ENCODE measurements around the gene BCKDHA.

DNA sequence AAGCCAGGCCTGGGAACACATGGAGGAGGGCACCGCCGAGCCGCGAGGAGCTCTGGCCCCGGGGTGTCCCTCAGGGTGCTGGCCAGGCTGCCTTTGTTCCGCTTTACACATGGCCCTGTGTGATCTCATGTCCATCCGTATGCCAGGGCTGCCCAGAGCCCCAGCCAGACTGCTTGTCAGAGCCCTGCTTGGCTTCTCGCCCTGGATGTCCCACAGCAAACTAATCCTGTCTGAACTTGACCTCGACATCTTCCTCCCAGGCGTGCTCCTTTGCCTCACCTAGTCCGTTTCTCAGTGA lies 14.3 kb downstream of the BCKDHA start:
- no peak for TF ChIP-seq SMC3 (conservative IDR thresholded peaks at IDR 0.05; ENCODE audit: poor library complexity)
- TF ChIP-seq, protein P1, sequence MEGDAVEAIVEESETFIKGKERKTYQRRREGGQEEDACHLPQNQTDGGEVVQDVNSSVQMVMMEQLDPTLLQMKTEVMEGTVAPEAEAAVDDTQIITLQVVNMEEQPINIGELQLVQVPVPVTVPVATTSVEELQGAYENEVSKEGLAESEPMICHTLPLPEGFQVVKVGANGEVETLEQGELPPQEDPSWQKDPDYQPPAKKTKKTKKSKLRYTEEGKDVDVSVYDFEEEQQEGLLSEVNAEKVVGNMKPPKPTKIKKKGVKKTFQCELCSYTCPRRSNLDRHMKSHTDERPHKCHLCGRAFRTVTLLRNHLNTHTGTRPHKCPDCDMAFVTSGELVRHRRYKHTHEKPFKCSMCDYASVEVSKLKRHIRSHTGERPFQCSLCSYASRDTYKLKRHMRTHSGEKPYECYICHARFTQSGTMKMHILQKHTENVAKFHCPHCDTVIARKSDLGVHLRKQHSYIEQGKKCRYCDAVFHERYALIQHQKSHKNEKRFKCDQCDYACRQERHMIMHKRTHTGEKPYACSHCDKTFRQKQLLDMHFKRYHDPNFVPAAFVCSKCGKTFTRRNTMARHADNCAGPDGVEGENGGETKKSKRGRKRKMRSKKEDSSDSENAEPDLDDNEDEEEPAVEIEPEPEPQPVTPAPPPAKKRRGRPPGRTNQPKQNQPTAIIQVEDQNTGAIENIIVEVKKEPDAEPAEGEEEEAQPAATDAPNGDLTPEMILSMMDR (IDR thresholded peaks at IDR 0.05; ENCODE audit: poor library complexity, severe bottlenecking): no peak
- TF ChIP-seq EP300 (conservative IDR thresholded peaks at IDR 0.05; ENCODE audit: poor library complexity, severe bottlenecking): no peak
- TF ChIP-seq REST (IDR thresholded peaks at IDR 0.05; ENCODE audit: borderline replicate concordance): no peak
- no peak for TF ChIP-seq EZH2 (IDR thresholded peaks at IDR 0.05; ENCODE audit: borderline replicate concordance, insufficient read depth, low read length, poor library complexity, severe bottlenecking)

Data from neural cell (in vitro differentiated cells).